Sigmoid colon (tissue), 7 donors: ENCODE data around the gene GPC6. TPM values are rescaled to one million over a fixed set of nuclear protein-coding genes. Genes with fewer than 3 reads are reported as not detected.
A peak's percentile ranks its signal among the peaks of the same experiment; 100 is the strongest.

Experiments
- DNase-seq: peaks from one replicate; pipeline ENCODE4 v3.0.0-alpha.2; 2019
- H3K27ac ChIP-seq, 4 donors: fragments of 200-600 bp; sonication (generic); one replicate each; pipeline ENCODE4 v1.5.1; 2016 to 2019; ENCODE audit warnings: mild to moderate bottlenecking in 1 of 4
- H3K27me3 ChIP-seq, 3 donors: fragments of 200-600 bp; sonication (generic); one replicate each; pipeline ENCODE4 v1.5.1; 2019; ENCODE audit warnings: mild to moderate bottlenecking in 1 of 3
- H3K36me3 ChIP-seq, 4 donors: fragments of 200-600 bp; sonication (generic); one replicate each; pipeline ENCODE4 v1.5.1; 2016 to 2019
- H3K4me1 ChIP-seq, 4 donors: fragments of 200-600 bp; sonication (generic); one replicate each; pipeline ENCODE4 v1.5.1; 2017 to 2019
- H3K4me3 ChIP-seq, 4 donors: fragments of 200-600 bp; sonication (generic); one replicate each; pipeline ENCODE4 v1.5.1; 2017 to 2019; ENCODE audit warnings: mild to moderate bottlenecking in 2 of 4, moderate library complexity in 1 of 4
- H3K9me3 ChIP-seq, 4 donors: fragments of 200-600 bp in 3 of 4; sonication (generic) in 3 of 4; one replicate each; pipeline versions ENCODE4 v1.5.1 to v1.6.1; 2013 to 2019
- CTCF ChIP-seq, 4 experiments: fragments of 450-650 bp in 3 of 4; fragments of 200-600 bp in 1 of 4; IDR thresholded peaks; one replicate each; pipeline ENCODE4 v1.5.1; 2016 to 2019; ENCODE audit warnings: antibody characterized with exemption in 4 of 4, mild to moderate bottlenecking in 3 of 4, moderate library complexity in 2 of 4
- EP300 ChIP-seq, 4 donors: sonication (generic); formaldehyde crosslinking; IDR thresholded peaks; one replicate each; pipeline ENCODE4 v1.6.1; 2017; ENCODE audit warnings: antibody characterized with exemption in 4 of 4
- POLR2A ChIP-seq, 2 donors: fragments of 450-650 bp; IDR thresholded peaks; one replicate each; pipeline ENCODE4 v1.6.1; 2016; ENCODE audit warnings: antibody characterized with exemption in 2 of 2, mild to moderate bottlenecking in 2 of 2, moderate library complexity in 2 of 2
- POLR2AphosphoS5 ChIP-seq, 4 donors: sonication (generic); formaldehyde crosslinking; IDR thresholded peaks; one replicate each; pipeline ENCODE4 v1.6.1; 2017; ENCODE audit warnings: antibody characterized with exemption in 4 of 4
- WGBS, 2 donors: extraction: QIAGEN DNeasy Blood & Tissue Kit; methylation state at CpG; one replicate each; pipeline ENCODE4 v1.1.7; 2013; 5-methylcytosine and 5-hydroxymethylcytosine counted together
- intact Hi-C: fragments of 100-400 bp; cut with DNase I; formaldehyde crosslinking; loops from one replicate; pipeline ENCODE4 v1.15.1; 2023
- polyA plus RNA-seq, 3 donors: library from polyadenylated mRNA; stranded (reverse); fragments of 200-250 nt; gene quantifications; one replicate each; pipeline ENCODE4 v1.2.3, GENCODE V29; 2013
- total RNA-seq, 4 donors: library from RNA; depleted of rRNA; stranded (reverse); fragments of >200 nt; gene quantifications; one replicate each; pipeline ENCODE4 v1.1.0, GENCODE V29; 2016
- donor health status: healthy with polysubstance abuse.
- donor health status: Bipolar disorder and iron deficiency.
- donor health status: healthy.

The GPC6 gene
- total and polyA plus RNA-seq, 7 donors: 0.23 to 27.5 (median 14.4) TPM

GRCh38 chr13:94228763-94229162, 1002.2 kb downstream of the GPC6 start:
- no peak for DNase-seq
- 87 to 89% methylated on average over 1 of the region's 1 CpG for WGBS, 2 donors

GRCh38 chr13:94232161-94232950, 1005.7 kb downstream of the GPC6 start:
- TF ChIP-seq POLR2AphosphoS5 (IDR thresholded peaks at IDR 0.05) (no peak), POLR2A (IDR thresholded peaks at IDR 0.05) (no peak), EP300 (IDR thresholded peaks at IDR 0.05) (no peak), CTCF (IDR thresholded peaks at IDR 0.05) (no peak)
- 74 to 88% methylated on average over 9 of the region's 9 CpGs for WGBS, 2 donors
- H3K27me3 ChIP-seq: no peaks in the 10 kb centered on the region
- H3K4me1 ChIP-seq: peaks cover 0 to 11% (median 3%) of the 10 kb centered on the region in 4 donors
- H3K9me3 ChIP-seq: no peaks in the 10 kb centered on the region
- intact Hi-C loops: no loop called here
- H3K36me3 ChIP-seq: no peaks in the 10 kb centered on the region
- peak overlapping the region in 1 of 4 donors; percentile 10 for H3K27ac ChIP-seq
- no peak for DNase-seq
- H3K4me3 ChIP-seq: no peak overlapping the region

More at GRCh38 chr13:94228763-94229162, 1002.2 kb downstream of the GPC6 start:
- no peaks in the 10 kb centered on the region for H3K36me3 ChIP-seq
- TF ChIP-seq CTCF (IDR thresholded peaks at IDR 0.05) (no peak), POLR2A (IDR thresholded peaks at IDR 0.05) (no peak), POLR2AphosphoS5 (IDR thresholded peaks at IDR 0.05) (no peak), EP300 (IDR thresholded peaks at IDR 0.05) (no peak)
- intact Hi-C loops: no loop called here
- H3K4me1 ChIP-seq: peaks cover 0 to 6% (median 2%) of the 10 kb centered on the region in 4 donors
- no peaks in the 10 kb centered on the region for H3K9me3 ChIP-seq
- no peaks in the 10 kb centered on the region for H3K27me3 ChIP-seq
- no peak overlapping the region for H3K4me3 ChIP-seq
- no peak overlapping the region for H3K27ac ChIP-seq

- WGBS, 2 donors: 91 to 92% methylated on average over 2 of the region's 2 CpGs
- intact Hi-C loops: no loop called here
- no peak for DNase-seq
- Histone ChIP-seq H3K27me3 (no peaks in the 10 kb centered on the region), H3K4me3 (peak overlapping the region in 1 of 4 donors; percentile 14), H3K9me3 (no peaks in the 10 kb centered on the region), H3K4me1 (peaks cover 0 to 11% (median 3%) of the 10 kb centered on the region in 4 donors), H3K27ac (no peak overlapping the region), H3K36me3 (no peaks in the 10 kb centered on the region)
- TF ChIP-seq CTCF (IDR thresholded peaks at IDR 0.05) (no peak), POLR2A (IDR thresholded peaks at IDR 0.05) (no peak), EP300 (IDR thresholded peaks at IDR 0.05) (no peak), POLR2AphosphoS5 (IDR thresholded peaks at IDR 0.05) (no peak)
These were observed 1006.3 kb downstream of the GPC6 start for GRCh38 chr13:94232956-94233355.

- Histone ChIP-seq H3K27me3 (no peaks in the 10 kb centered on the region), H3K4me3 (peak overlapping the region in 1 of 4 donors; percentile 14), H3K4me1 (peaks cover 0 to 11% (median 3%) of the 10 kb centered on the region in 4 donors), H3K27ac (no peak overlapping the region), H3K36me3 (no peaks in the 10 kb centered on the region), H3K9me3 (no peaks in the 10 kb centered on the region)
- TF ChIP-seq CTCF (IDR thresholded peaks at IDR 0.05) (no peak), POLR2AphosphoS5 (IDR thresholded peaks at IDR 0.05) (no peak)
- WGBS, 2 donors: 64 to 68% methylated on average over 5 of the region's 5 CpGs
- intact Hi-C loops: no loop called here
- DNase-seq: peak; percentile 69
These were observed 1006.8 kb downstream of the GPC6 start for GRCh38 chr13:94233401-94233800.
